H1 (cell line): ENCODE data around the gene MRFAP1L1. TPM values are rescaled to one million over a fixed set of nuclear protein-coding genes. Genes with fewer than 3 reads are reported as not detected.

Experiments
- CTCF ChIA-PET: fragments of 300-600 bp; sonication (Branson Sonifier 250); formaldehyde crosslinking; loops from one replicate; lab custom pipeline; 2021; ENCODE audit not compliant: partially characterized antibody; lab: Charles Lee
- POLR2A ChIA-PET: fragments of 300-600 bp; sonication (Branson Sonifier 250); formaldehyde crosslinking; loops from one replicate; lab custom pipeline; 2021; ENCODE audit warnings: inconsistent platforms; ENCODE audit not compliant: partially characterized antibody; lab: Charles Lee
- DNase-seq, 2 experiments: peaks; one replicate each; pipeline versions ENCODE4 v3.0.0 to v3.0.0-alpha.2; 2010 to 2022; ENCODE audit warnings: low spot score in 2 of 2, low read depth in 1 of 2, mixed read lengths in 1 of 2
- FAIRE-seq: peaks from 2 replicates; lab custom pipeline; 2011; peaks lifted over from hg19 to GRCh38; lab: Jason Lieb, UNC
- H2AFZ ChIP-seq: 2 replicates; pipeline ENCODE4 v1.8.1; 2012; ENCODE audit warnings: low read length, inconsistent platforms
- H2AK5ac ChIP-seq: 2 replicates; pipeline ENCODE4 v1.6.1; 2013; ENCODE audit warnings: low read depth, low read length
- H2BK120ac ChIP-seq: replicated peaks from 2 replicates; pipeline ENCODE3; 2013; ENCODE audit warnings: low read depth, low read length, inconsistent platforms
- H2BK12ac ChIP-seq: 2 replicates; pipeline ENCODE4 v1.6.1; 2013; ENCODE audit warnings: low read depth, low read length
- H2BK15ac ChIP-seq: 2 replicates; pipeline ENCODE4 v1.6.1; 2013; ENCODE audit warnings: low read length
- H2BK20ac ChIP-seq: 2 replicates; pipeline ENCODE4 v1.6.1; 2013; ENCODE audit warnings: low read length
- H2BK5ac ChIP-seq: 2 replicates; pipeline ENCODE4 v1.6.1; 2013; ENCODE audit warnings: low read depth, low read length
- H3K14ac ChIP-seq: 2 replicates; pipeline ENCODE4 v1.6.1; 2013; ENCODE audit warnings: inconsistent platforms; ENCODE audit not compliant: insufficient read length
- H3K18ac ChIP-seq: 2 replicates; pipeline ENCODE4 v1.6.1; 2013; ENCODE audit warnings: low read length; ENCODE audit errors: extremely low read depth
- H3K23ac ChIP-seq: 2 replicates; pipeline ENCODE4 v1.6.1; 2013; ENCODE audit warnings: inconsistent platforms; ENCODE audit not compliant: insufficient read length
- H3K23me2 ChIP-seq: 2 replicates; pipeline ENCODE4 v1.6.1; 2013; ENCODE audit warnings: low read depth, low read length
- H3K27ac ChIP-seq: 2 replicates; pipeline ENCODE4 v1.6.1; 2011; ENCODE audit warnings: low read depth, low read length, inconsistent platforms
- H3K27me3 ChIP-seq, 4 experiments: replicated peaks in 1 of 4; 1 replicate in 1 of 4; 2 replicates in 3 of 4; pipeline versions ENCODE4 v1.6.1 to v1.8.1; 2011 to 2013; ENCODE audit warnings: low read length in 3 of 4, mild to moderate bottlenecking in 3 of 4, inconsistent platforms in 2 of 4, mixed read lengths in 2 of 4, moderate library complexity in 1 of 4; ENCODE audit not compliant: control insufficient read depth in 3 of 4, insufficient read depth in 3 of 4; ENCODE audit errors: extremely low read depth in 1 of 4
- H3K36me3 ChIP-seq, 4 experiments: 2 replicates each; pipeline versions ENCODE4 v1.6.1 to v1.8.1; 2011 to 2013; ENCODE audit warnings: mild to moderate bottlenecking in 4 of 4, low read length in 3 of 4, moderate library complexity in 2 of 4, control low read depth in 1 of 4, inconsistent platforms in 1 of 4; ENCODE audit not compliant: insufficient read depth in 4 of 4, control insufficient read depth in 2 of 4
- H3K4ac ChIP-seq: replicated peaks from 2 replicates; pipeline ENCODE3; 2013; ENCODE audit warnings: low read length, low read depth, mixed read lengths, inconsistent platforms; ENCODE audit not compliant: insufficient read length
- H3K4me1 ChIP-seq, 4 experiments: replicated peaks in 1 of 4; 1 replicate in 1 of 4; 2 replicates in 3 of 4; pipeline versions ENCODE4 v1.6.1 to v1.8.1; 2011 to 2013; ENCODE audit warnings: low read length in 3 of 4, inconsistent platforms in 2 of 4, mixed read lengths in 1 of 4; ENCODE audit not compliant: insufficient read depth in 4 of 4, control insufficient read depth in 3 of 4
- H3K4me2 ChIP-seq, 2 experiments: 2 replicates each; pipeline versions ENCODE4 v1.6.1 to v1.8.1; 2011 to 2013; ENCODE audit warnings: low read depth in 2 of 2, low read length in 2 of 2, control low read depth in 1 of 2, inconsistent platforms in 1 of 2, mild to moderate bottlenecking in 1 of 2; ENCODE audit not compliant: insufficient read depth in 1 of 2
- H3K4me3 ChIP-seq, 4 experiments: fragments of 200-600, 300-600 bp in 1 of 4; sonication (generic), shearing (Covaris generic), sonication (Bioruptor Twin) in 1 of 4; 2 replicates each; pipeline versions ENCODE4 v1.5.1 to v1.8.1; 2011 to 2016; ENCODE audit warnings: low read length in 4 of 4, low read depth in 3 of 4, control low read depth in 2 of 4, inconsistent platforms in 2 of 4, mild to moderate bottlenecking in 2 of 4, mixed read lengths in 1 of 4, moderate library complexity in 1 of 4; ENCODE audit not compliant: insufficient read depth in 2 of 4; ENCODE audit errors: extremely low read depth in 1 of 4
- H3K56ac ChIP-seq: replicated peaks from 2 replicates; pipeline ENCODE3; 2013; ENCODE audit warnings: low read depth, mild to moderate bottlenecking, mixed read lengths, low read length, inconsistent platforms; ENCODE audit not compliant: insufficient read length
- H3K79me1 ChIP-seq: 2 replicates; pipeline ENCODE4 v1.6.1; 2013; ENCODE audit warnings: low read depth, low read length, control low read depth
- H3K79me2 ChIP-seq, 2 experiments: 2 replicates each; pipeline versions ENCODE4 v1.6.1 to v1.8.1; 2012 to 2013; ENCODE audit warnings: low read length in 2 of 2, mild to moderate bottlenecking in 2 of 2, inconsistent platforms in 1 of 2; ENCODE audit not compliant: insufficient read depth in 2 of 2, control insufficient read depth in 1 of 2
- H3K9ac ChIP-seq, 4 experiments: replicated peaks in 1 of 4; 1 replicate in 1 of 4; 2 replicates in 3 of 4; pipeline versions ENCODE4 v1.6.1 to v1.8.1; 2011 to 2013; ENCODE audit warnings: low read depth in 3 of 4, low read length in 3 of 4, control low read depth in 2 of 4, mild to moderate bottlenecking in 2 of 4, moderate library complexity in 2 of 4, inconsistent platforms in 1 of 4; ENCODE audit errors: extremely low read depth in 1 of 4
- H3K9me3 ChIP-seq, 2 experiments: 2 replicates each; pipeline versions ENCODE4 v1.6.1 to v1.8.1; 2012 to 2013; ENCODE audit warnings: mild to moderate bottlenecking in 2 of 2, moderate library complexity in 2 of 2, control low read depth in 1 of 2, inconsistent platforms in 1 of 2, low read depth in 1 of 2, low read length in 1 of 2, mixed read lengths in 1 of 2; ENCODE audit not compliant: insufficient read depth in 2 of 2
- H4K20me1 ChIP-seq, 2 experiments: replicated peaks in 1 of 2; 2 replicates each; pipeline versions ENCODE3 to v1.8.1; 2011 to 2013; ENCODE audit warnings: inconsistent platforms in 2 of 2, low read length in 2 of 2, mild to moderate bottlenecking in 1 of 2; ENCODE audit not compliant: insufficient read depth in 2 of 2, control insufficient read depth in 1 of 2
- H4K5ac ChIP-seq: 2 replicates; pipeline ENCODE4 v1.6.1; 2013; ENCODE audit warnings: low read length, low read depth, mixed read lengths, inconsistent platforms; ENCODE audit not compliant: insufficient read length
- H4K8ac ChIP-seq: 2 replicates; pipeline ENCODE4 v1.8.0; 2013; ENCODE audit warnings: mild to moderate bottlenecking, moderate library complexity, low read length, inconsistent platforms; ENCODE audit not compliant: insufficient read depth; ENCODE audit errors: extremely low read depth
- H4K91ac ChIP-seq: replicated peaks from 2 replicates; pipeline ENCODE3; 2013; ENCODE audit warnings: low read length, mixed read lengths, inconsistent platforms; ENCODE audit not compliant: insufficient read length
- BACH1 ChIP-seq: IDR thresholded peaks from 2 replicates; pipeline ENCODE4 v1.6.1; 2012; ENCODE audit warnings: low read length, improper control_type of control experiment
- CEBPB ChIP-seq: IDR thresholded peaks from 2 replicates; pipeline ENCODE4 v1.6.1; 2012; ENCODE audit warnings: low read depth, low read length
- CHD2 ChIP-seq: IDR thresholded peaks from 2 replicates; pipeline ENCODE4 v1.6.1; 2012; ENCODE audit warnings: low read length, improper control_type of control experiment
- EP300 ChIP-seq, 2 experiments: IDR thresholded peaks; 1 replicate in 1 of 2; 2 replicates in 1 of 2; pipeline ENCODE4 v1.6.1; 2011 to 2012; ENCODE audit warnings: low read depth in 2 of 2, low read length in 2 of 2, mild to moderate bottlenecking in 2 of 2, borderline replicate concordance in 1 of 2, inconsistent platforms in 1 of 2, moderate library complexity in 1 of 2
- GABPA ChIP-seq: IDR thresholded peaks from 2 replicates; pipeline ENCODE4 v1.6.1; 2011; ENCODE audit warnings: mild to moderate bottlenecking, low read length, moderate library complexity, borderline replicate concordance; ENCODE audit not compliant: insufficient read depth
- SIX5 ChIP-seq: IDR thresholded peaks from 2 replicates; pipeline ENCODE4 v1.6.1; 2011; ENCODE audit warnings: mild to moderate bottlenecking, low read depth, low read length
- SP4 ChIP-seq: IDR thresholded peaks from 2 replicates; pipeline ENCODE4 v1.6.1; 2012; ENCODE audit warnings: low read length, inconsistent platforms
- SRF ChIP-seq: IDR thresholded peaks from 2 replicates; pipeline ENCODE4 v1.6.1; 2011; ENCODE audit warnings: mild to moderate bottlenecking, low read depth, low read length, moderate library complexity
- TCF12 ChIP-seq: IDR thresholded peaks from 2 replicates; pipeline ENCODE4 v1.6.1; 2011; ENCODE audit warnings: low read depth, mild to moderate bottlenecking, low read length
- WGBS, 2 experiments: shearing (Covaris generic) in 1 of 2; methylation state at CpG; one replicate each; pipeline versions ENCODE4 v1.1.6 to v1.1.7; 2013 to 2015; ENCODE audit warnings: low lambda C conversion rate in 2 of 2, mixed read lengths in 2 of 2, inconsistent platforms in 1 of 2, low coverage in 1 of 2, missing lambda C conversion rate in 1 of 2; ENCODE audit not compliant: insufficient replicate concordance in 2 of 2, insufficient coverage in 1 of 2, insufficient read length in 1 of 2; ENCODE audit errors: extremely low coverage in 1 of 2, missing lambda C conversion rate in 1 of 2; 5-methylcytosine and 5-hydroxymethylcytosine counted together
- polyA plus RNA-seq, 7 experiments: library from polyadenylated mRNA; depleted of rRNA in 3 of 7; stranded (reverse) in 5 of 7; unstranded in 2 of 7; fragments of >200 nt in 5 of 7; fragments of 200-250 nt in 2 of 7; gene quantifications; 1 replicate in 5 of 7; 2 replicates in 1 of 7; 4 replicates in 1 of 7; pipeline versions ENCODE4 v1.2.1 to v1.2.3, GENCODE V29; 2011 to 2013; ENCODE audit warnings: missing spikeins in 2 of 7, mixed read lengths in 2 of 7
- total RNA-seq: library from RNA; stranded (reverse); fragmentation: NEBNext Ultra II Directional; extraction: Animal tissue kit (Norgen Biotek cat#: 25700); gene quantifications from 2 replicates; pipeline ENCODE4 v1.2.1, GENCODE V29; 2021
- TF ChIP-seq, protein P1 (sequence below): IDR thresholded peaks from 2 replicates; pipeline ENCODE4 v1.6.1; 2012; ENCODE audit warnings: low read length, inconsistent platforms
- TF ChIP-seq, protein P2 (sequence below): IDR thresholded peaks from 2 replicates; pipeline ENCODE4 v1.6.1; 2011; ENCODE audit warnings: low read length, improper control_type of control experiment

The MRFAP1L1 gene
- total and polyA plus RNA-seq, 2 of the 8 experiments (the other 6 are each of a cell fraction or from before 2014, with no cell fraction given), result 26.8 to 54.3 TPM

DNA sequence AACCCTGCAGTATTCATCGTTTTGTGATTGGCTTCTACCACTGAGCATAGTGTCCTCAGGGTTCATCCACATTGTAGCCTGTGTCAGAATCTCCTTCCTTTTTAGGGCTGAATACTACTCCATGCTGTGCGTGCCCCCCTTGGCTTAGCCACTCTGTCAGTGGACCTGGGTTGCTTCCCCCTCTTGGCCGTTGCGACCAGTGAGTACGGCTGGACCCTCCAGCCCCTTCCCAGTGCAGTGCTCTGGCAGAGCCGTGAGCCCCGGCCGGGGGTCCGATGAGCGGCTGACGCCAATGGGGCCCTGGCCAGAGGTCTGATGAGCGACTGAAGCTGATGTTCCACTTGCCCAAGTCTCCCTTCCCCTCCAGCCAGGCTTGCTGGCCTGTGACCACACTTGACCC lies 13.2 kb upstream of the MRFAP1L1 start:
- CTCF ChIA-PET, result interaction anchor here (0.6 to 11.1 kb wide), 2 partner anchors 152 to 359 kb away, joined by 3 to 182 read pairs; no protein-coding TSS in a partner anchor
- Histone ChIP-seq H2BK15ac (no peak overlapping the region), H3K4ac (no peak overlapping the region), H4K20me1 (peaks cover 0 to 8% of the 10 kb centered on the region in 2 experiments), H3K18ac (no peak overlapping the region), H3K4me3 (no peak overlapping the region), H4K91ac (no peak overlapping the region), H3K23ac (no peak overlapping the region), H3K9me3 (no peaks in the 10 kb centered on the region), H3K56ac (no peak overlapping the region), H2AFZ (no peak overlapping the region), H3K27ac (no peak overlapping the region), H2BK5ac (no peak overlapping the region), H2BK20ac (no peak overlapping the region), H2BK12ac (0 out of 2 replicates have a peak overlapping the region, but pooled peaks have one; percentile 9), H3K27me3 (no peaks in the 10 kb centered on the region), H2AK5ac (no peak overlapping the region), H3K4me1 (peaks cover 0 to 6% (median 2%) of the 10 kb centered on the region in 4 experiments; a peak in 4 of 7 replicates), H3K4me2 (no peak overlapping the region), H3K23me2 (peaks cover 9% of the 10 kb centered on the region), H4K5ac (no peak overlapping the region), H3K79me2 (peaks cover 0 to 5% of the 10 kb centered on the region in 2 experiments; a peak in 2 of 4 replicates), H4K8ac (no peak overlapping the region), H3K9ac (no peak overlapping the region), H3K14ac (no peak overlapping the region), H3K36me3 (no peaks in the 10 kb centered on the region; a peak in 1 of 8 replicates), H3K79me1 (no peaks in the 10 kb centered on the region), H2BK120ac (no peak overlapping the region)
- POLR2A ChIA-PET, result no interaction called here
- DNase-seq, result no peak
- WGBS, 2 experiments, result 89% methylated on average over 12 of the region's 12 CpGs; no CpG with 5 or more reads in 1 of the 2 experiments
- TF ChIP-seq SP4, result no peak
- TF ChIP-seq EP300 (IDR thresholded peaks at IDR 0.05; ENCODE audit: borderline replicate concordance in 1 of 2, low read depth in 2 of 2, low read length in 2 of 2), result no peak
- TF ChIP-seq SRF, result no peak
- no peak for TF ChIP-seq CEBPB
- TF ChIP-seq, protein P1, sequence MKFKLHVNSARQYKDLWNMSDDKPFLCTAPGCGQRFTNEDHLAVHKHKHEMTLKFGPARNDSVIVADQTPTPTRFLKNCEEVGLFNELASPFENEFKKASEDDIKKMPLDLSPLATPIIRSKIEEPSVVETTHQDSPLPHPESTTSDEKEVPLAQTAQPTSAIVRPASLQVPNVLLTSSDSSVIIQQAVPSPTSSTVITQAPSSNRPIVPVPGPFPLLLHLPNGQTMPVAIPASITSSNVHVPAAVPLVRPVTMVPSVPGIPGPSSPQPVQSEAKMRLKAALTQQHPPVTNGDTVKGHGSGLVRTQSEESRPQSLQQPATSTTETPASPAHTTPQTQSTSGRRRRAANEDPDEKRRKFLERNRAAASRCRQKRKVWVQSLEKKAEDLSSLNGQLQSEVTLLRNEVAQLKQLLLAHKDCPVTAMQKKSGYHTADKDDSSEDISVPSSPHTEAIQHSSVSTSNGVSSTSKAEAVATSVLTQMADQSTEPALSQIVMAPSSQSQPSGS, result no peak
- TF ChIP-seq GABPA, result no peak
- TF ChIP-seq, protein P2, sequence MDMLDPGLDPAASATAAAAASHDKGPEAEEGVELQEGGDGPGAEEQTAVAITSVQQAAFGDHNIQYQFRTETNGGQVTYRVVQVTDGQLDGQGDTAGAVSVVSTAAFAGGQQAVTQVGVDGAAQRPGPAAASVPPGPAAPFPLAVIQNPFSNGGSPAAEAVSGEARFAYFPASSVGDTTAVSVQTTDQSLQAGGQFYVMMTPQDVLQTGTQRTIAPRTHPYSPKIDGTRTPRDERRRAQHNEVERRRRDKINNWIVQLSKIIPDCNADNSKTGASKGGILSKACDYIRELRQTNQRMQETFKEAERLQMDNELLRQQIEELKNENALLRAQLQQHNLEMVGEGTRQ, result no peak
- TF ChIP-seq CHD2, result no peak
- no peak for TF ChIP-seq BACH1
- TF ChIP-seq SIX5, result no peak
- no peak for TF ChIP-seq TCF12
- FAIRE-seq, result no peak
